GM12878 (cell line): ENCODE measurements around the gene FEN1.

Source experiments
- EGR1 ChIP-seq, 2 experiments: IDR thresholded peaks; 1 replicate in 1 of 2; 2 replicates in 1 of 2; pipeline ENCODE4 v1.6.1; 2011 to 2012; ENCODE audit warnings: low read depth in 2 of 2, low read length in 2 of 2, borderline replicate concordance in 1 of 2, mild to moderate bottlenecking in 1 of 2, moderate library complexity in 1 of 2
- FOS ChIP-seq: IDR thresholded peaks from 3 replicates; pipeline ENCODE4 v1.6.1; 2011; ENCODE audit warnings: borderline replicate concordance; ENCODE audit not compliant: insufficient read length; ENCODE audit errors: extremely low read depth
- HCFC1 ChIP-seq: fragments of 150-350 bp; IDR thresholded peaks from 2 replicates; pipeline ENCODE4 v1.6.1; 2014; ENCODE audit warnings: low read length
- NR2C2 ChIP-seq: IDR thresholded peaks from 2 replicates; pipeline ENCODE4 v1.6.1; 2011; ENCODE audit warnings: borderline replicate concordance, low read depth; ENCODE audit not compliant: control insufficient read depth, insufficient read length
- POLR2A ChIP-seq: IDR thresholded peaks from 2 replicates; pipeline ENCODE4 v1.6.1; 2011; ENCODE audit warnings: low read depth, mild to moderate bottlenecking, low read length
- RAD21 ChIP-seq: IDR thresholded peaks from 2 replicates; pipeline ENCODE4 v1.6.1; 2011; ENCODE audit warnings: mild to moderate bottlenecking, low read depth, low read length, moderate library complexity; ENCODE audit not compliant: insufficient read depth
- RELA ChIP-seq: fragments of 450-650 bp; IDR thresholded peaks from 2 replicates; pipeline ENCODE4 v1.8.0; 2014; ENCODE audit warnings: borderline replicate concordance; ENCODE audit not compliant: partially characterized antibody
- SMARCA5 ChIP-seq: fragments of 450-650 bp; IDR thresholded peaks from 2 replicates; pipeline ENCODE4 v1.6.1; 2017; ENCODE audit warnings: mild to moderate bottlenecking
- TAF1 ChIP-seq: IDR thresholded peaks from 2 replicates; pipeline ENCODE4 v1.6.1; 2011; ENCODE audit warnings: mild to moderate bottlenecking, low read depth, low read length, borderline replicate concordance
- ZNF24 ChIP-seq: fragments of 450-650 bp; IDR thresholded peaks from 2 replicates; pipeline ENCODE4 v1.6.1; 2017; ENCODE audit warnings: antibody characterized with exemption, mild to moderate bottlenecking
- TF ChIP-seq, protein P1 (sequence below), 3 experiments: IDR thresholded peaks in 2 of 3; conservative IDR thresholded peaks in 1 of 3; 2 replicates each; pipeline ENCODE4 v1.5.1; 2011; ENCODE audit warnings: low read depth in 3 of 3, low read length in 3 of 3, mild to moderate bottlenecking in 3 of 3, control low read depth in 2 of 3, moderate library complexity in 2 of 3, inconsistent platforms in 1 of 3, mixed read lengths in 1 of 3; ENCODE audit not compliant: control insufficient read depth in 2 of 3, insufficient read depth in 1 of 3; ENCODE audit errors: extremely low read depth in 1 of 3
- TF ChIP-seq, protein P2 (sequence below): fragments of 450-650 bp; IDR thresholded peaks from 2 replicates; pipeline ENCODE4 v1.6.1; 2017; ENCODE audit warnings: mild to moderate bottlenecking
- TF ChIP-seq, protein P3 (sequence below): fragments of 450-650 bp; IDR thresholded peaks from 2 replicates; pipeline ENCODE4 v1.6.1; 2017; ENCODE audit warnings: mild to moderate bottlenecking, moderate library complexity

GRCh38 chr11:61787928-61788491, 4.7 kb upstream of the FEN1 start:
- TF ChIP-seq, protein P1, sequence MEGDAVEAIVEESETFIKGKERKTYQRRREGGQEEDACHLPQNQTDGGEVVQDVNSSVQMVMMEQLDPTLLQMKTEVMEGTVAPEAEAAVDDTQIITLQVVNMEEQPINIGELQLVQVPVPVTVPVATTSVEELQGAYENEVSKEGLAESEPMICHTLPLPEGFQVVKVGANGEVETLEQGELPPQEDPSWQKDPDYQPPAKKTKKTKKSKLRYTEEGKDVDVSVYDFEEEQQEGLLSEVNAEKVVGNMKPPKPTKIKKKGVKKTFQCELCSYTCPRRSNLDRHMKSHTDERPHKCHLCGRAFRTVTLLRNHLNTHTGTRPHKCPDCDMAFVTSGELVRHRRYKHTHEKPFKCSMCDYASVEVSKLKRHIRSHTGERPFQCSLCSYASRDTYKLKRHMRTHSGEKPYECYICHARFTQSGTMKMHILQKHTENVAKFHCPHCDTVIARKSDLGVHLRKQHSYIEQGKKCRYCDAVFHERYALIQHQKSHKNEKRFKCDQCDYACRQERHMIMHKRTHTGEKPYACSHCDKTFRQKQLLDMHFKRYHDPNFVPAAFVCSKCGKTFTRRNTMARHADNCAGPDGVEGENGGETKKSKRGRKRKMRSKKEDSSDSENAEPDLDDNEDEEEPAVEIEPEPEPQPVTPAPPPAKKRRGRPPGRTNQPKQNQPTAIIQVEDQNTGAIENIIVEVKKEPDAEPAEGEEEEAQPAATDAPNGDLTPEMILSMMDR (IDR thresholded peaks at IDR 0.05 in 2 of 3, conservative IDR thresholded peaks at IDR 0.05 in 1 of 3; ENCODE audit: control insufficient read depth in 2 of 3, extremely low read depth in 1 of 3, insufficient read depth in 1 of 3, low read depth in 3 of 3, low read length in 3 of 3), result peak; percentile 40 to 48 (median 47); a peak in 5 of 6 replicates
- no peak for TF ChIP-seq ZNF24
- TF ChIP-seq, protein P2, sequence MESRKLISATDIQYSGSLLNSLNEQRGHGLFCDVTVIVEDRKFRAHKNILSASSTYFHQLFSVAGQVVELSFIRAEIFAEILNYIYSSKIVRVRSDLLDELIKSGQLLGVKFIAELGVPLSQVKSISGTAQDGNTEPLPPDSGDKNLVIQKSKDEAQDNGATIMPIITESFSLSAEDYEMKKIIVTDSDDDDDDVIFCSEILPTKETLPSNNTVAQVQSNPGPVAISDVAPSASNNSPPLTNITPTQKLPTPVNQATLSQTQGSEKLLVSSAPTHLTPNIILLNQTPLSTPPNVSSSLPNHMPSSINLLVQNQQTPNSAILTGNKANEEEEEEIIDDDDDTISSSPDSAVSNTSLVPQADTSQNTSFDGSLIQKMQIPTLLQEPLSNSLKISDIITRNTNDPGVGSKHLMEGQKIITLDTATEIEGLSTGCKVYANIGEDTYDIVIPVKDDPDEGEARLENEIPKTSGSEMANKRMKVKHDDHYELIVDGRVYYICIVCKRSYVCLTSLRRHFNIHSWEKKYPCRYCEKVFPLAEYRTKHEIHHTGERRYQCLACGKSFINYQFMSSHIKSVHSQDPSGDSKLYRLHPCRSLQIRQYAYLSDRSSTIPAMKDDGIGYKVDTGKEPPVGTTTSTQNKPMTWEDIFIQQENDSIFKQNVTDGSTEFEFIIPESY, result no peak
- TF ChIP-seq RAD21, result peak; percentile 41; the same call in 1 of the 2 replicates
- TF ChIP-seq EGR1 (IDR thresholded peaks at IDR 0.05; ENCODE audit: borderline replicate concordance in 1 of 2, low read depth in 2 of 2, low read length in 2 of 2), result no peak
- no peak for TF ChIP-seq HCFC1
- TF ChIP-seq, protein P3, sequence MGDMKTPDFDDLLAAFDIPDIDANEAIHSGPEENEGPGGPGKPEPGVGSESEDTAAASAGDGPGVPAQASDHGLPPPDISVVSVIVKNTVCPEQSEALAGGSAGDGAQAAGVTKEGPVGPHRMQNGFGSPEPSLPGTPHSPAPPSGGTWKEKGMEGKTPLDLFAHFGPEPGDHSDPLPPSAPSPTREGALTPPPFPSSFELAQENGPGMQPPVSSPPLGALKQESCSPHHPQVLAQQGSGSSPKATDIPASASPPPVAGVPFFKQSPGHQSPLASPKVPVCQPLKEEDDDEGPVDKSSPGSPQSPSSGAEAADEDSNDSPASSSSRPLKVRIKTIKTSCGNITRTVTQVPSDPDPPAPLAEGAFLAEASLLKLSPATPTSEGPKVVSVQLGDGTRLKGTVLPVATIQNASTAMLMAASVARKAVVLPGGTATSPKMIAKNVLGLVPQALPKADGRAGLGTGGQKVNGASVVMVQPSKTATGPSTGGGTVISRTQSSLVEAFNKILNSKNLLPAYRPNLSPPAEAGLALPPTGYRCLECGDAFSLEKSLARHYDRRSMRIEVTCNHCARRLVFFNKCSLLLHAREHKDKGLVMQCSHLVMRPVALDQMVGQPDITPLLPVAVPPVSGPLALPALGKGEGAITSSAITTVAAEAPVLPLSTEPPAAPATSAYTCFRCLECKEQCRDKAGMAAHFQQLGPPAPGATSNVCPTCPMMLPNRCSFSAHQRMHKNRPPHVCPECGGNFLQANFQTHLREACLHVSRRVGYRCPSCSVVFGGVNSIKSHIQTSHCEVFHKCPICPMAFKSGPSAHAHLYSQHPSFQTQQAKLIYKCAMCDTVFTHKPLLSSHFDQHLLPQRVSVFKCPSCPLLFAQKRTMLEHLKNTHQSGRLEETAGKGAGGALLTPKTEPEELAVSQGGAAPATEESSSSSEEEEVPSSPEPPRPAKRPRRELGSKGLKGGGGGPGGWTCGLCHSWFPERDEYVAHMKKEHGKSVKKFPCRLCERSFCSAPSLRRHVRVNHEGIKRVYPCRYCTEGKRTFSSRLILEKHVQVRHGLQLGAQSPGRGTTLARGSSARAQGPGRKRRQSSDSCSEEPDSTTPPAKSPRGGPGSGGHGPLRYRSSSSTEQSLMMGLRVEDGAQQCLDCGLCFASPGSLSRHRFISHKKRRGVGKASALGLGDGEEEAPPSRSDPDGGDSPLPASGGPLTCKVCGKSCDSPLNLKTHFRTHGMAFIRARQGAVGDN, result no peak
- TF ChIP-seq SMARCA5, result no peak
- TF ChIP-seq RELA, result no peak
- no peak for TF ChIP-seq FOS
- no peak for TF ChIP-seq POLR2A
- TF ChIP-seq TAF1, result no peak
- no peak for TF ChIP-seq NR2C2
